HL-60 (cell line): ENCODE results near the gene ARL5B.

Experiments
- DNase-seq, 2 experiments: peaks; one replicate each; pipeline ENCODE4 v3.0.0-alpha.2; 2010 to 2020; ENCODE audit warnings: low read depth in 1 of 2, low spot score in 1 of 2
- H3K27ac ChIP-seq: fragments of 250-450 bp; sonication (Bioruptor Pico); replicated peaks from 2 replicates; pipeline ENCODE4 v1.5.1; 2020; ENCODE audit warnings: mild to moderate bottlenecking, moderate library complexity
- H3K27me3 ChIP-seq: fragments of 250-450 bp; sonication (Bioruptor Pico); 2 replicates; pipeline ENCODE4 v1.5.1; 2021; ENCODE audit warnings: mild to moderate bottlenecking, moderate library complexity; ENCODE audit not compliant: insufficient read depth, poor library complexity, severe bottlenecking
- H3K4me3 ChIP-seq: replicated peaks from 2 replicates; pipeline ENCODE4 v1.5.1; 2011; ENCODE audit warnings: mild to moderate bottlenecking, control low read depth, low read length; ENCODE audit not compliant: insufficient read depth
- GABPA ChIP-seq: IDR thresholded peaks from 2 replicates; pipeline ENCODE4 v1.6.1; 2012; ENCODE audit warnings: low read depth
- POLR2AphosphoS5 ChIP-seq: IDR thresholded peaks from 2 replicates; pipeline ENCODE4 v1.6.1; 2012; ENCODE audit warnings: low read depth
- SPI1 ChIP-seq: IDR thresholded peaks from 2 replicates; pipeline ENCODE4 v1.6.1; 2012; ENCODE audit warnings: low read depth, mild to moderate bottlenecking, borderline replicate concordance
- TF ChIP-seq, protein P1 (sequence below): IDR thresholded peaks from 2 replicates; pipeline ENCODE4 v1.6.1; 2012; ENCODE audit warnings: low read depth; ENCODE audit not compliant: insufficient replicate concordance
- TF ChIP-seq, protein P2 (sequence below): IDR thresholded peaks from one replicate; pipeline ENCODE4 v1.5.1; 2011; ENCODE audit warnings: low read length, control low read depth, inconsistent platforms; ENCODE audit not compliant: insufficient read depth

ARL5B gene

DNA sequence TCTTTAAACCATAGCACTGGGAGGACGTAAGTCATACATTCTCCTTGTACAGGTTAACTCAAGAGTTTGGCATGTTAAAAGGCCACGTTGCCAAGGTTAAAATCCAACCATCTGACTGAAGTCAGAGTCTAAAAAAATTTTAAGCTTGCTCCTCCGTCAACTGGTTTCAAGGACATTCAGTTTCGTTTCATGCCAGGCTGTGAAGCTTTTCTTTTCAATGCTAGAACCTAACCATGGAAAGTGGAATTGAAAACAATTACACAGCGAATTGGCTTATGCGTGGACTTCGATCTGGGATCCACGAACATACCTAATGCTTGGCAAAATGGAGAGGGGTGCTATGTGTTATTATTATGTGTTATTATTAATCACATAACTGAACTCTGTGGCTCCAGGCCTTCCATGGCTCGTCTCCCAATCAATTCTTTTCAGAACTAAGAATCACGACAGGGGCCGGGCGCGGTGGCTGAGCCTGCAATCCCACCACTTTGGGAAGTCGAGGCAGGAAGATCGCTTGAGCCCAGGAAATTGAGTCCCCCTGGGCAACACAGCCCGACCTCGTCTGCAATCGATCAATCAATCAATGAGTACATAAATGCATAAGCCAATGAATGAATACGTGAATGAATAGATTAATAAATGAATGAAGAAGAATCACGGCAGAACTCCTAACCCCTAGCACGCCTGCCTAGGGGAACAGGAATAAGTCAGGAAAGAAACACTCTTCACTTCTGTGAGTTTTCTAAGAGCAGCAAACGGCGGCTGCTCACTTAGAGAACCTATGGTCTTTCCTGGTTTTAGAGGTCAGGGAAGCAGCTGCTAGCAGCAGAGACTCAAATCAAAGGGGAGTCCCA, 733 bp upstream of the ARL5B start:
- no peak for TF ChIP-seq SPI1
- TF ChIP-seq POLR2AphosphoS5: no peak
- TF ChIP-seq, protein P1, sequence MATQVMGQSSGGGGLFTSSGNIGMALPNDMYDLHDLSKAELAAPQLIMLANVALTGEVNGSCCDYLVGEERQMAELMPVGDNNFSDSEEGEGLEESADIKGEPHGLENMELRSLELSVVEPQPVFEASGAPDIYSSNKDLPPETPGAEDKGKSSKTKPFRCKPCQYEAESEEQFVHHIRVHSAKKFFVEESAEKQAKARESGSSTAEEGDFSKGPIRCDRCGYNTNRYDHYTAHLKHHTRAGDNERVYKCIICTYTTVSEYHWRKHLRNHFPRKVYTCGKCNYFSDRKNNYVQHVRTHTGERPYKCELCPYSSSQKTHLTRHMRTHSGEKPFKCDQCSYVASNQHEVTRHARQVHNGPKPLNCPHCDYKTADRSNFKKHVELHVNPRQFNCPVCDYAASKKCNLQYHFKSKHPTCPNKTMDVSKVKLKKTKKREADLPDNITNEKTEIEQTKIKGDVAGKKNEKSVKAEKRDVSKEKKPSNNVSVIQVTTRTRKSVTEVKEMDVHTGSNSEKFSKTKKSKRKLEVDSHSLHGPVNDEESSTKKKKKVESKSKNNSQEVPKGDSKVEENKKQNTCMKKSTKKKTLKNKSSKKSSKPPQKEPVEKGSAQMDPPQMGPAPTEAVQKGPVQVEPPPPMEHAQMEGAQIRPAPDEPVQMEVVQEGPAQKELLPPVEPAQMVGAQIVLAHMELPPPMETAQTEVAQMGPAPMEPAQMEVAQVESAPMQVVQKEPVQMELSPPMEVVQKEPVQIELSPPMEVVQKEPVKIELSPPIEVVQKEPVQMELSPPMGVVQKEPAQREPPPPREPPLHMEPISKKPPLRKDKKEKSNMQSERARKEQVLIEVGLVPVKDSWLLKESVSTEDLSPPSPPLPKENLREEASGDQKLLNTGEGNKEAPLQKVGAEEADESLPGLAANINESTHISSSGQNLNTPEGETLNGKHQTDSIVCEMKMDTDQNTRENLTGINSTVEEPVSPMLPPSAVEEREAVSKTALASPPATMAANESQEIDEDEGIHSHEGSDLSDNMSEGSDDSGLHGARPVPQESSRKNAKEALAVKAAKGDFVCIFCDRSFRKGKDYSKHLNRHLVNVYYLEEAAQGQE: no peak
- TF ChIP-seq, protein P2, sequence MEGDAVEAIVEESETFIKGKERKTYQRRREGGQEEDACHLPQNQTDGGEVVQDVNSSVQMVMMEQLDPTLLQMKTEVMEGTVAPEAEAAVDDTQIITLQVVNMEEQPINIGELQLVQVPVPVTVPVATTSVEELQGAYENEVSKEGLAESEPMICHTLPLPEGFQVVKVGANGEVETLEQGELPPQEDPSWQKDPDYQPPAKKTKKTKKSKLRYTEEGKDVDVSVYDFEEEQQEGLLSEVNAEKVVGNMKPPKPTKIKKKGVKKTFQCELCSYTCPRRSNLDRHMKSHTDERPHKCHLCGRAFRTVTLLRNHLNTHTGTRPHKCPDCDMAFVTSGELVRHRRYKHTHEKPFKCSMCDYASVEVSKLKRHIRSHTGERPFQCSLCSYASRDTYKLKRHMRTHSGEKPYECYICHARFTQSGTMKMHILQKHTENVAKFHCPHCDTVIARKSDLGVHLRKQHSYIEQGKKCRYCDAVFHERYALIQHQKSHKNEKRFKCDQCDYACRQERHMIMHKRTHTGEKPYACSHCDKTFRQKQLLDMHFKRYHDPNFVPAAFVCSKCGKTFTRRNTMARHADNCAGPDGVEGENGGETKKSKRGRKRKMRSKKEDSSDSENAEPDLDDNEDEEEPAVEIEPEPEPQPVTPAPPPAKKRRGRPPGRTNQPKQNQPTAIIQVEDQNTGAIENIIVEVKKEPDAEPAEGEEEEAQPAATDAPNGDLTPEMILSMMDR: no peak
- TF ChIP-seq GABPA: no peak
- H3K27ac ChIP-seq: peak overlapping the region; percentile 85
- H3K4me3 ChIP-seq: peak overlapping the region; percentile 74
- H3K27me3 ChIP-seq: no peaks in the 10 kb centered on the region
- no peak for DNase-seq

DNA sequence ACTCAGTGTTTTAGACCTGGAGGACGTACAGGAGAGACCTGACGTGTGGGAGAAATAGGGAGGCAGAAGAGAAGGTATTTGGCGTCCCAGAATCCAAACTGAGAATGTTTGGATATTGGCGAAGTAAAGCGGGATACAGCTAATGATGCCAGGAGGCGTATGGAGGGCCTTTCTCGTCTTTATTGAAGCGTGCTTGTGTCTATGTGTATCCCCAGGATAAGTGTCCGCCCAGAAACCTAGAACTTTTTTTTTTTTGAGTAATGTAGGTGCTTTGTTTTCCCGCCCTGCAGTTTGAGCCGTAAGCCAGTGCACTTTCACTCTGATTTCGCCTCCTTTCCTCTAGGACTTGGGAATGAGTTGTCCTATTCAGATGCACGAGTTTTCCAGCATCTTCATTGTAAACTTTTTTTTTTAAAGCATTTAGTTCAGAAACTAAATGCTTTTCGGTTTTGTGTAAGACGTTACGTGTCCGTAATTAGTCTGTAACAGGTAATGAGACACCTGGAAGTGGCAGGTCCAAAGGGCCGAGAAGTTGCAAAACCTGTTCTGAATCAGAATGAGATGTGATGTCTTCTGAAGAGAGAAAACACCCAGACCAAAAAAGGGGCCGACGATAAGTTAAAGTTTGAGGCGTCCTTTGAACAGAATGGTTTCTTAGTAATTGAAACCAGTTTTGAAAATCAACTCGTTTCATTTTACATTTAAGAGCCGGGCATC, 746 bp downstream of the ARL5B start:
- no peaks in the 10 kb centered on the region for H3K27me3 ChIP-seq
- no peak for DNase-seq
- TF ChIP-seq, protein P1: no peak
- TF ChIP-seq, protein P2: no peak
- TF ChIP-seq POLR2AphosphoS5 (no peak), GABPA (no peak), SPI1 (no peak)
- peak overlapping the region; percentile 85 for H3K27ac ChIP-seq
- H3K4me3 ChIP-seq: peak overlapping the region; percentile 74

DNA sequence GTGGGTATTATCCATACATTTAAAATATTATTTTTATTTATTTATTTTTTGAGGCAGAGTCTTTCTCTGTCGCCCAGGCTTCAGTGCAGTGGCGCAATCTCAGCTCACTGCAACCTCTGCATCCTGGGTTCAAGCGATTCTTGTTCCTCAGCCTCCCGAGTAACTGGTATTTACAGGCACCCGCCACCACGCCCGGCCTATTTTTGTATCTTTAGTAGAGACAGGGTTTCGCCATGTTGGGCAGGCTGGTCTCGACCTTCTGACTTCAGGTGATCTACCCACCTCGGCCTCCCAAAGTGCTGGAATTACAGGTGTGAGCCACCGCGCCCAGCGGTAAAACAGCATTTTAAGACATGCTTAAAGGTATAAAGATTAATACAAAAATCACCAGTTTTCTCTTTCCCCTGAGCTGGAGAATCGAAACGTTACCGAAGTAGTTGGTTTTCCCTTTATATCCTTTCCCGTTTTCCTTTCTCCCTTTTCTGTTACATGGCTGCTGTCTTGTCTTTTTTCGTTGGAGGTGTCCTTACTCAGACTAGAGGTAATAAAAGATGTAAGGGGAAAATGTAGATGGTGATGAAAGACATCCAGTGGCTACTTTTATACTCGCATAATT, 1.7 kb downstream of the ARL5B start:
- TF ChIP-seq, protein P1: no peak
- TF ChIP-seq, protein P2: no peak
- no peak for TF ChIP-seq GABPA
- no peak for TF ChIP-seq SPI1
- no peak for TF ChIP-seq POLR2AphosphoS5
- H3K27me3 ChIP-seq: no peaks in the 10 kb centered on the region
- DNase-seq: no peak
- no peak overlapping the region for H3K4me3 ChIP-seq
- no peak overlapping the region for H3K27ac ChIP-seq
